Suppressor macrophage (primary cell): Measurements from ENCODE around the gene NTSR1.
A peak's percentile ranks its signal among the peaks of the same experiment; 100 is the strongest.

Source experiments
- DNase-seq, 4 experiments: peaks; one replicate each; pipeline ENCODE4 v3.0.0-alpha.2; 2020 to 2022

NTSR1 gene

GRCh38 chr20:62741191-62741691 is 32.6 kb downstream of the NTSR1 start:
- peak in 2 of 4 experiments; percentile 23 to 26 for DNase-seq

- DNase-seq = no peak
Measured at GRCh38 chr20:62741701-62742491, 33.3 kb downstream of the NTSR1 start.

GRCh38 chr20:62742550-62742949 is 33.9 kb downstream of the NTSR1 start:
- no peak for DNase-seq

DNA sequence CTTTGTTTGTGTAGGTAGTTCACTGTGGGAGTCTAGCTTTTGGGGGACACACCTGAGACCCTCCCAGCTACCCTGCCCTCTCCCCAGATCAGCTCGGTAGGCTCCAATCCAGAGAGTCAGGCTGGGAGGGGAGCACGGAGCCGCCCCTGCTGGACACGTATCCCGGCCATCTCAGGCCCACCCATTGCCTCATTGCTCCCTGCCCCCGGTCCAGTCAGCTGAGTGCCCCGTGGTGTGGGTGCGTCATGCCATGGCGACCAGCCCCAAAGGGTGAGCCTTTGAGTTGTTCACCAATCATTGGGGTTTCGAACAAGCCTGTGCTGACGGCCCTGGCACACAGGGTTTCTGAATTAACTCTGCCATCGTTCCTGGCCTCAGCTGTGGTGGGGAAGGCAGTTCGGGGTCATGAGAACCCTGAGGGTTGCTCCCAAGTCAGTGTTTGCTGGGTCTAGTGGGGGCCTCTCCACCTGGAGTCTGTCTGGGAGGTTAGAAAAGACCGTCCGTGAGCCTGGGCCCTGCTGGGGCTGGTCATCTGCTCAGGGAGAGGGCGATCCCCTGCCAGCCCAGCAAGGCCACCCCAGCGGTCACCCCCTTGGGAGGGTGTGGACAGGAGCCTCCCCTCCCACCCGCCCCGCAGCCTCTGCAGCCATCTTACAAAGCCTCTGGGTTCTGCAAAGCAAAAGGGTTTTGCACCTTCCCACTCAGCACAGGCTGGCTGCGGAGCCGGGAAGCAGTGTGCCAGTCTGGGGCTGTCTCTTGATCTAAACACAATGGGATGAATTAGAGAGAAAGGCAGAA is 34.5 kb downstream of the NTSR1 start:
- DNase-seq = no peak

GRCh38 chr20:62743777-62744317 is 35.2 kb downstream of the NTSR1 start:
- no peak for DNase-seq

- DNase-seq = no peak
Measured at GRCh38 chr20:62744741-62745191, 36.1 kb downstream of the NTSR1 start.

DNA sequence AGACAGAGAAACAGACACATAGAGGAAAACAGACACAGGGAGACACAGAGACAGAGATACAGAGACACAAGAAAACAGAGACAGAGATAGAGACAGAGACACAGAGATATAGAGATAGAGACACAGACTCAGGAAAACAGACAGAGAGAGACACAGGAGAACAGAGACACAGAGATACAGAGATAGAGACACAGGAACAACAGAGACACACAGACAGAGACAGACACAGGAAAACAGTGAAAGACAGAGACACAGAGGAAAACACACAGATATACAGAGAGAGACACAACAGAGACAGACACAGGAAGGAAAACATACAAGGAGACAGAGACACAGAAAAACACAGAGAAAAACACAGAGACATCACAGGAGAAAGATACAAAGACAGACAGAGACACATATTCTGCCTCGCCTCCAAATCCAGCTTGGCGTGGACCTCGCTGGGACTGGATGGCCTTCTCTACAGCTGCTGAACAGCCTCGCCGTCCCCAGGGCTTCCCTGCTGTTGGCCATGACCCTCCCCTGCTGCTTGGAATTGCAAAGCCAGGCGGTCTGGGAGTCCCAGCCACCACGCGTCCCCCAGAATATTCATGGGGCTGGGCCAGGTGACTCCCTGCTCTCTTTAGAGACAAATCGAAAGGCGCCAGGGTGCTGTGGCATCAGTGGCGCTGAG is 36.8 kb downstream of the NTSR1 start:
- no peak for DNase-seq

DNA sequence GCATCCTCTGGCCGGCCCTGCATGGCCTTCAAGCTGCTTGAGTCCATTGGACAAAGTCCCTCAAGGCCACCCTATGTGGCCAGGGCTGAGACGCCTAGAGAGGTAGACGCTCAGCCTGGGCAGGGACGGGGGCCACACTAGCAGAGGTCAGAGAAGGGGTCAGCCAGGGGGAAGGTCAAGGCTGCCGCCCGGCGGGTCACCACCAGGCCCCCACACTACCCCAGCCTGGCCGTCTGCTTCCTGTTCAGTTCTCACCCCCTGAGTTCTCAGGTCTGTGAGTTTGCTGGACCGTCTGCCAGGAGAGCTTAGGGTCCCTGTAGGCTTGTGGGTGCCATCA is 37.3 kb downstream of the NTSR1 start:
- no peak for DNase-seq

DNA sequence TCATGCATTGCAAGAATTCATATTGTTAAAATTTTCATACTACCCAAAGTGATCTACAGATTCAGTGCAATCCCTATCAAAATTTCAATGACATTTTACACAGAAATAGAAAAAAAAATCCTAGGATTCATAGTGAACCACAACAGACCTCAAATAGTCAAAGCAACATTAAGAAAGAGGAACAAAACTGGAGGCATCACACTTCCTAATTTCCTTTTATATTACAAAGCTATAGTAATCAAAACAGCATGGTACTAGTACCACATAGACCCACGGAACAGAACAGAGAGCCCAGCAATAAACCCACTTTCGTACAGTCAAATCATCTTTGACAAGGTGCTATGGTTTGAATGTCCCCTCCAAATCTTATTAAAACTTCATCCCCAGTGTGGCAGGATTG is 39.7 kb downstream of the NTSR1 start:
- peak in 2 of 4 experiments; percentile 41 to 59 for DNase-seq

DNA sequence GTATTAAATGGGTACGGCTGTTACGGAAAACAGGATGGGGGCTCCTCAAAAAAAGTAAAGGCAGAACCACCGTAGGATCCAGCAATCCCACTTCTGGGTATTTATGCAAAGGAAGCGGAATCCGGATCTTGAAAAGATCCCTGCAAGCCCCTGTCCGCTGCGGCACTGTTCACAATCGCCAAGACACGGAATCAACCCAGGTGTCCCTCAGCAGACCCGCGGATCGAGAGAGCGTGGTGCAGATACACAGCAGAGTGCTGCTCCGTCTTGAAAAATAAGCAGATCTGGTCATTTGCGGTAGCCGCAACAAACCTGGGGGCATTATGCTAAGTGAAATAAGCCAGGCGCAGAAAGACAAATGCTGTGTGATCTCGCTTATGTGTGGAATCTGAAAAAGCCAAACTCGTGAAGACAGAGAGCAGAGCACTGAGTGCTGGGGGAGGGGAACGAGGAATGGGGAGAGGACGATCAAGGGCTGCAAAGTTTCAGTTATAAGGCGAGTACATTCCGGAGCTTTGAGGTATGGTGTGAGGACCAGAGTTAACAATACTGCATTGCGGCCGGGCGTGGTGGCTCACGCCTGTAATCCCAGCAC is 41.3 kb downstream of the NTSR1 start:
- DNase-seq = no peak

DNA sequence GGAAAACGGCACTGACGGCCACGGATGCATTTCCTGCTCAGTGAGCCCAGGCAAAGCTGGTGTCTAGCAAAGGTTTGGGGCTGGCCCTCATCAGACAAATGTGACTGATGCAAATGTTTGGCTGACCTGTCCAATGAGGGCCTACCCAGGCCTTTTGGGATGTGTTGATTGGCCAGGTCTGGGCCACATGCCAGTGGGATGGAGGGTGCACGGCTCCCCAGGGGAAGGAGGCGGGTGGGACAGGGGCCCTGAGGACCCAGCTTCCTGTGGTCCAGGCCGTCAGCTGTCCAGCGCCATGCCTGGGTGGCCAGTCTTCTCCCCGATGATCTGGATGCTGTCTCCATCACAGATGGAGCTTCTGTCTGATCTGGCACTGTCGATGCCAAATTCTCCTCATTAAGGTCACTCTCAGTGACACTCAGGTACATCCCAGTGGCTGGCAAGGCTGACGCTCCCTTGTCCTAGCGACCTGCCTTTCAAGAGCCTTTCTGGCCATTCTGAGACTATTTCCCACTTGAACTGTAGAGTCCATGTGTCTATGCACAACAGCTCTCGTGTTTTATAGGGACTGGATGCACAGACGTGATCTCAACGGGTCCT is 43.0 kb downstream of the NTSR1 start:
- DNase-seq = no peak

DNA sequence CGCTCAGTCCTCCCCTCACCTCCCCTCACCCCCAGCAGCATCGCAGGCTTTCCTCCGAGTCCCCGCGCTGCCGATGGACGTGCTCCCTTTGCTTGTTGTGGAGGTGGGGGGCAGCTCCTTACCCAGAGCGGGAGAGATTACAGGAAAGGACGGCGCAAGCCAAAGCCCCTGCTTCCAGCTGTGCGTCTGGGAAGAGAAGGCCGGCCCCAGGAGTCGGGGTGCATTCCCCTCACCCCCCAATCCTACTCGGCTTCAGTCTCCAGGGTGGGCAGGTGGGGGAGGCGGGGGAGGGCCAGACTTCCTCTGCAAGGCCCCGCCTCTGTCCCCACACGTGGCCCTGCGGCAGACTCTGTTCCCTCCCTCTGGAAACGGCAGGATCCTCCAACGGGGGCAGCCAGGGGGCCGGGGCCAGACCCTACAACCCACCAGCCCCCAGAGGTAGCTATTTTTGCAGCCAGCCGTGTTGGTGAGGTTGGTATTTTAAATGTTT is 43.6 kb downstream of the NTSR1 start:
- peak in 1 of 4 experiments; percentile 24 for DNase-seq

- no peak for DNase-seq
Measured at GRCh38 chr20:62752671-62753501, 44.2 kb downstream of the NTSR1 start.

- no peak for DNase-seq
Measured at GRCh38 chr20:62753626-62754025, 45.0 kb downstream of the NTSR1 start.

DNA sequence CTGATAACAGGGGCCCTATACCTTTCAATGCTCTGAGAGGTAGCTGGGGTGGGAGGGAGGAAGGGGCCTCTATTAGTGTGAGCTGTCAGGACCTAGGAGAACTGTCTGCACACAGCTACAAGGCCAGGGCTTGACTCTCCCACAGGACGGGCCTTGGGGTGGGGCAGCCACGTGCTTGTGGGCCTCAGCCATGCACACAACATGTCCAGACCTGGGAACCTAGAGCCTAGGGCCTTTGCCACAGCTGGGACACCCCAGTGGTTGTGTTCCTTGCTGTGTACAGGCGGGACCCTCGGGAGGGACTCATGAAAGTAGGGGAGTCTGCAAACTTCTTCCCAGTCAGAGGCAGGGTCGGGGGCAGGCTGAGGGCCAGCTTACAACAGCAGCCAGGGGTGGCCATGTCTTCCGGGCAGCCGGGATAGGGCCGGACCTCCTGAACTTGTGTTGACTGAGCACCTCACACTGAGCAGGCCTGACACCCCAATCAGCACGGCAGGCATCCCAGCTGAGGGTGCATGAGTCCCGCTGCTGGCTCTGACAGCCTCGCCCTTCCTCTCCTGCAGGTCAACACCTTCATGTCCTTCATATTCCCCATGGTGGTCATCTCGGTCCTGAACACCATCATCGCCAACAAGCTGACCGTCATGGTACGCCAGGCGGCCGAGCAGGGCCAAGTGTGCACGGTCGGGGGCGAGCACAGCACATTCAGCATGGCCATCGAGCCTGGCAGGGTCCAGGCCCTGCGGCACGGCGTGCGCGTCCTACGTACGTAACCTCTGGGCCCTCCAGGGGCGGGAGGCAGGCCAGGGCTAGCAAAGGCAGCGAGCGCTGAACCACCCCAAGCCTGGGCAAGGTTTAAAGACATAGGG is 45.7 kb downstream of the NTSR1 start:
- DNase-seq = no peak

GRCh38 chr20:62754991-62755356 is 46.3 kb downstream of the NTSR1 start:
- no peak for DNase-seq

- no peak for DNase-seq
Measured at GRCh38 chr20:62755817-62756724, 47.4 kb downstream of the NTSR1 start.

GRCh38 chr20:62758226-62758912 is 49.7 kb downstream of the NTSR1 start:
- no peak for DNase-seq
